IMR-90 (cell line): ENCODE results near the gene CASQ1. TPM values are rescaled to one million over a fixed set of nuclear protein-coding genes. Genes with fewer than 3 reads are reported as not detected.

Experiments
- ATAC-seq: fragments of 200-7000 bp; cut with Tn5 transposase; 2 replicates; pipeline ENCODE4 v1.9.1; 2020; ENCODE audit warnings: low read depth, mild to moderate bottlenecking, moderate library complexity
- BruUV-seq: library from RNA; stranded (reverse); fragments of 400-500 nt; replicated peaks from 2 replicates; lab custom pipeline; 2021; lab: Mats Ljungman, UMichigan
- CTCF ChIA-PET: fragments of 300-600 bp; formaldehyde crosslinking; extraction: SDS; loops from one replicate; lab custom pipeline; 2021; ENCODE audit warnings: antibody characterized with exemption; lab: Yijun Ruan, JAX
- POLR2A ChIA-PET: fragments of 300-600 bp; sonication (Branson Sonifier 250); formaldehyde crosslinking; loops from one replicate; lab custom pipeline; 2022; ENCODE audit warnings: antibody characterized with exemption; ENCODE audit not compliant: unreplicated experiment; lab: Charles Lee
- DNase-seq: peaks from one replicate; pipeline ENCODE4 v3.0.0; 2013
- H2AFZ ChIP-seq: replicated peaks from 2 replicates; pipeline ENCODE3; 2013; ENCODE audit warnings: low read length, mild to moderate bottlenecking; ENCODE audit not compliant: poor library complexity
- H2AK5ac ChIP-seq: 2 replicates; pipeline ENCODE4 v1.6.1; 2013; ENCODE audit warnings: low read depth, low read length, inconsistent platforms
- H2AK9ac ChIP-seq: replicated peaks from 2 replicates; pipeline ENCODE3; 2013; ENCODE audit warnings: mild to moderate bottlenecking, low read depth, low read length, moderate library complexity; ENCODE audit not compliant: poor library complexity
- H2BK120ac ChIP-seq: 2 replicates; pipeline ENCODE4 v1.6.1; 2013; ENCODE audit warnings: low read depth, low read length, inconsistent platforms
- H2BK15ac ChIP-seq: 3 replicates; pipeline ENCODE4 v1.6.1; 2013; ENCODE audit warnings: low read depth, low read length, inconsistent platforms
- H2BK20ac ChIP-seq: 2 replicates; pipeline ENCODE4 v1.6.1; 2013; ENCODE audit warnings: low read depth, mild to moderate bottlenecking, inconsistent platforms, low read length, moderate library complexity
- H2BK5ac ChIP-seq: 2 replicates; pipeline ENCODE4 v1.6.1; 2013; ENCODE audit warnings: mild to moderate bottlenecking, low read depth, low read length, inconsistent platforms; ENCODE audit not compliant: poor library complexity, severe bottlenecking
- H3K14ac ChIP-seq: replicated peaks from 2 replicates; pipeline ENCODE4 v1.6.1; 2013; ENCODE audit warnings: low read depth, low read length, inconsistent platforms
- H3K18ac ChIP-seq: 2 replicates; pipeline ENCODE4 v1.6.1; 2013; ENCODE audit warnings: low read depth, low read length, control low read depth
- H3K23ac ChIP-seq: 2 replicates; pipeline ENCODE4 v1.6.1; 2013; ENCODE audit warnings: low read depth, low read length, inconsistent platforms
- H3K27ac ChIP-seq: 2 replicates; pipeline ENCODE4 v1.5.1; 2013; ENCODE audit warnings: mild to moderate bottlenecking, control low read depth, low read length; ENCODE audit not compliant: insufficient read depth
- H3K27me3 ChIP-seq: 2 replicates; pipeline ENCODE4 v1.6.1; 2013; ENCODE audit warnings: low read length; ENCODE audit not compliant: control insufficient read depth, insufficient read depth
- H3K36me3 ChIP-seq: 2 replicates; pipeline ENCODE4 v1.6.1; 2013; ENCODE audit warnings: low read length, mixed read lengths; ENCODE audit not compliant: control insufficient read depth, insufficient read depth
- H3K4ac ChIP-seq: 2 replicates; pipeline ENCODE4 v1.6.1; 2013; ENCODE audit warnings: low read depth, low read length, inconsistent platforms
- H3K4me1 ChIP-seq: 2 replicates; pipeline ENCODE4 v1.6.1; 2013; ENCODE audit warnings: low read length, mixed read lengths; ENCODE audit not compliant: control insufficient read depth, insufficient read depth
- H3K4me2 ChIP-seq: 2 replicates; pipeline ENCODE4 v1.6.1; 2013; ENCODE audit warnings: low read depth, mild to moderate bottlenecking, control low read depth, low read length, moderate library complexity
- H3K4me3 ChIP-seq: 2 replicates; pipeline ENCODE4 v1.5.1; 2013; ENCODE audit warnings: low read depth, mild to moderate bottlenecking, control low read depth, low read length, moderate library complexity; ENCODE audit not compliant: insufficient read depth
- H3K56ac ChIP-seq: 2 replicates; pipeline ENCODE4 v1.6.1; 2013; ENCODE audit warnings: low read length, inconsistent platforms; ENCODE audit not compliant: insufficient read depth; ENCODE audit errors: extremely low read depth
- H3K79me1 ChIP-seq, 2 experiments: 2 replicates each; pipeline ENCODE4 v1.6.1; 2013; ENCODE audit warnings: low read length in 2 of 2, inconsistent platforms in 1 of 2, low read depth in 1 of 2
- H3K9ac ChIP-seq: 2 replicates; pipeline ENCODE4 v1.6.1; 2013; ENCODE audit warnings: low read depth, low read length, control low read depth
- H3K9me1 ChIP-seq: 2 replicates; pipeline ENCODE4 v1.6.1; 2013; ENCODE audit warnings: low read length, inconsistent platforms; ENCODE audit not compliant: insufficient read depth
- H3K9me3 ChIP-seq: 2 replicates; pipeline ENCODE4 v1.6.1; 2013; ENCODE audit warnings: low read length; ENCODE audit not compliant: control insufficient read depth, insufficient read depth
- H4K20me1 ChIP-seq: 2 replicates; pipeline ENCODE4 v1.6.1; 2013; ENCODE audit warnings: low read length, inconsistent platforms; ENCODE audit not compliant: insufficient read depth
- H4K5ac ChIP-seq: 2 replicates; pipeline ENCODE4 v1.6.1; 2013; ENCODE audit warnings: mild to moderate bottlenecking, low read depth, low read length, control low read depth
- H4K8ac ChIP-seq, 2 experiments: 2 replicates each; pipeline ENCODE4 v1.6.1; 2013; ENCODE audit warnings: low read depth in 2 of 2, low read length in 2 of 2, control low read depth in 1 of 2, inconsistent platforms in 1 of 2
- H4K91ac ChIP-seq: 2 replicates; pipeline ENCODE4 v1.6.1; 2013; ENCODE audit warnings: low read depth, low read length, inconsistent platforms; ENCODE audit not compliant: insufficient read depth
- BHLHE40 ChIP-seq: fragments of 150-350 bp; IDR thresholded peaks from 2 replicates; pipeline ENCODE4 v1.6.1; 2016; ENCODE audit warnings: mild to moderate bottlenecking, low read depth, low read length
- CEBPB ChIP-seq: IDR thresholded peaks from 2 replicates; pipeline ENCODE4 v1.6.1; 2012; ENCODE audit warnings: low read depth, low read length, improper control_type of control experiment
- CHD1 ChIP-seq: IDR thresholded peaks from 2 replicates; pipeline ENCODE4 v1.6.1; 2012; ENCODE audit warnings: low read depth, low read length, improper control_type of control experiment
- MAZ ChIP-seq: IDR thresholded peaks from 2 replicates; pipeline ENCODE4 v1.6.1; 2012; ENCODE audit warnings: low read depth, mild to moderate bottlenecking, low read length, improper control_type of control experiment, moderate library complexity, borderline replicate concordance
- MXI1 ChIP-seq: IDR thresholded peaks from 2 replicates; pipeline ENCODE4 v1.6.1; 2012; ENCODE audit warnings: low read depth, mild to moderate bottlenecking, low read length, moderate library complexity, borderline replicate concordance
- NFE2L2 ChIP-seq: fragments of 150-350 bp; IDR thresholded peaks from 2 replicates; pipeline ENCODE4 v1.6.1; 2016; ENCODE audit warnings: low read depth, mild to moderate bottlenecking, low read length
- POLR2A ChIP-seq: IDR thresholded peaks from 2 replicates; pipeline ENCODE4 v1.6.1; 2012; ENCODE audit warnings: mild to moderate bottlenecking, low read depth, low read length
- RAD21 ChIP-seq: IDR thresholded peaks from 2 replicates; pipeline ENCODE4 v1.6.1; 2012; ENCODE audit warnings: low read length, improper control_type of control experiment
- RCOR1 ChIP-seq: IDR thresholded peaks from 2 replicates; pipeline ENCODE4 v1.6.1; 2012; ENCODE audit warnings: mild to moderate bottlenecking, low read length, improper control_type of control experiment; ENCODE audit not compliant: insufficient replicate concordance
- RFX5 ChIP-seq: IDR thresholded peaks from 2 replicates; pipeline ENCODE4 v1.8.0; 2012; ENCODE audit warnings: low read depth, mild to moderate bottlenecking, low read length, moderate library complexity
- WGBS, 2 experiments: methylation state at CpG; one replicate each; pipeline versions ENCODE4 v1.1.5 to v1.1.7; 2013; ENCODE audit warnings: missing lambda C conversion rate in 2 of 2; ENCODE audit not compliant: insufficient read length in 1 of 2; ENCODE audit errors: extremely low coverage in 2 of 2; 5-methylcytosine and 5-hydroxymethylcytosine counted together
- dilution Hi-C: fragments of 300-500 bp; cut with HindIII; formaldehyde crosslinking; loops from one replicate; pipeline ENCODE4 v1.14.3; 2018; ENCODE audit warnings: low sequenced_read_pairs; ENCODE audit not compliant: unreplicated experiment
- in situ Hi-C: fragments of 300-500 bp; cut with MboI; formaldehyde crosslinking; loops from 3 replicates; pipeline ENCODE4 v1.14.3; 2019; ENCODE audit warnings: low sequenced_read_pairs, inconsistent platforms, mixed read lengths
- intact Hi-C: fragments of 100-400 bp; cut with micrococcal nuclease; formaldehyde crosslinking; loops from 2 replicates; pipeline ENCODE4 v1.10.0; 2022
- polyA plus RNA-seq, 3 experiments: library from polyadenylated mRNA; depleted of rRNA; stranded (reverse); fragments of >200 nt; gene quantifications; 2 replicates each; pipeline ENCODE4 v1.2.3, GENCODE V29; 2012; ENCODE audit warnings: low replicate concordance in 1 of 3
- total RNA-seq: library from RNA; depleted of rRNA; stranded (reverse); fragments of >200 nt; gene quantifications from 2 replicates; pipeline ENCODE4 v1.2.3, GENCODE V29; 2012
- TF ChIP-seq, protein P1 (sequence below): conservative IDR thresholded peaks from 2 replicates; pipeline ENCODE4 v1.5.1; 2012; ENCODE audit warnings: mild to moderate bottlenecking, low read depth, low read length, improper control_type of control experiment
- TF ChIP-seq, protein P2 (sequence below): fragments of 150-350 bp; IDR thresholded peaks from 2 replicates; pipeline ENCODE4 v1.6.1; 2016; ENCODE audit warnings: low read depth, mild to moderate bottlenecking, low read length, moderate library complexity, borderline replicate concordance
- TF ChIP-seq, protein P3 (sequence below): fragments of 150-350 bp; IDR thresholded peaks from 2 replicates; pipeline ENCODE4 v1.6.1; 2017; ENCODE audit warnings: mild to moderate bottlenecking, antibody characterized with exemption, low read length, low read depth

The CASQ1 gene
- total and polyA plus RNA-seq, 2 of the 4 experiments (the other 2 are of a cell fraction), result 0.18 to 0.21 TPM

DNA sequence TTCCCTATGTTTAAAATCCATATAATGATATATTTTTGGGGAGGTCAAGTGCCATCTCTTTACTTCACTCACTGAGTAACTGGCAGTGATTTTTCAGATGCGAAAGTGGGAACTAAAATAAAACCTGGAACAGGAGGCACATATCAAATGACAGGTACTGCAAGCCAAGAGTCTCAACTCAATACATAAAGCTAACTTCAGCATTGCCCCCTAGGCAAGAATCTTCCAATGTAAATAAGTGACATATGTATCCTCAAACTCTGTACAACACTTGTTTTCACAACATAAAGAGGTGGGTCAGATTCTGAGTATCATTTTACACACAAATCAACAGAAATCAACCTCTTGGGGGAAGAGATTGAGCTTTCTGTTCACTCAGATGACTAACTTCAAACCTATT lies 53.8 kb downstream of the CASQ1 start:
- H4K8ac ChIP-seq, result no peak overlapping the region
- no peak overlapping the region for H2AK5ac ChIP-seq
- no peak overlapping the region for H2BK15ac ChIP-seq
- H3K18ac ChIP-seq, result no peak overlapping the region
- H3K9me3 ChIP-seq, result no peaks in the 10 kb centered on the region
- intact Hi-C loops, result loop anchor here (5.0 kb wide), 1 partner anchor 93 kb away; no protein-coding TSS in a partner anchor
- in situ Hi-C loops, result no loop called here
- no peak overlapping the region for H3K4ac ChIP-seq
- H3K56ac ChIP-seq, result no peak overlapping the region
- no peak overlapping the region for H2BK5ac ChIP-seq
- H2AFZ ChIP-seq, result no peak overlapping the region
- ChIA-PET CTCF (interaction anchor here (1.0 to 1.7 kb wide), 5 partner anchors 17 to 143 kb away, joined by 3 to 5 read pairs (median 4); no protein-coding TSS in a partner anchor), POLR2A (interaction anchor here (0.6 kb wide), 1 partner anchor 106 kb away, joined by 3 read pairs; no protein-coding TSS in a partner anchor)
- DNase-seq (no peak), ATAC-seq (no peak)
- no peak overlapping the region for H3K14ac ChIP-seq
- no peak overlapping the region for H2BK120ac ChIP-seq
- peaks cover 18% of the 10 kb centered on the region for H3K36me3 ChIP-seq
- no peak overlapping the region for H2BK20ac ChIP-seq
- no peak overlapping the region for H3K23ac ChIP-seq
- H3K4me2 ChIP-seq, result no peak overlapping the region
- H4K20me1 ChIP-seq, result peaks cover 20% of the 10 kb centered on the region
- dilution Hi-C loops, result no loop called here
- no peak overlapping the region for H3K9ac ChIP-seq
- H3K79me1 ChIP-seq, result peaks cover 25 to 51% of the 10 kb centered on the region in 2 experiments
- no TSS peak for BruUV-seq
- no peak overlapping the region for H2AK9ac ChIP-seq
- H3K27me3 ChIP-seq, result no peaks in the 10 kb centered on the region
- no peak overlapping the region for H4K91ac ChIP-seq
- no CpG with 5 or more reads among the region's 1 CpG for WGBS, 2 experiments
- no peak overlapping the region for H4K5ac ChIP-seq
- no peak overlapping the region for H3K4me3 ChIP-seq
- TF ChIP-seq CEBPB (no peak), BHLHE40 (no peak), RFX5 (no peak), MXI1 (no peak), CHD1 (no peak), MAZ (no peak), POLR2A (no peak), NFE2L2 (no peak), RAD21 (no peak), RCOR1 (no peak)
- TF ChIP-seq, protein P1, sequence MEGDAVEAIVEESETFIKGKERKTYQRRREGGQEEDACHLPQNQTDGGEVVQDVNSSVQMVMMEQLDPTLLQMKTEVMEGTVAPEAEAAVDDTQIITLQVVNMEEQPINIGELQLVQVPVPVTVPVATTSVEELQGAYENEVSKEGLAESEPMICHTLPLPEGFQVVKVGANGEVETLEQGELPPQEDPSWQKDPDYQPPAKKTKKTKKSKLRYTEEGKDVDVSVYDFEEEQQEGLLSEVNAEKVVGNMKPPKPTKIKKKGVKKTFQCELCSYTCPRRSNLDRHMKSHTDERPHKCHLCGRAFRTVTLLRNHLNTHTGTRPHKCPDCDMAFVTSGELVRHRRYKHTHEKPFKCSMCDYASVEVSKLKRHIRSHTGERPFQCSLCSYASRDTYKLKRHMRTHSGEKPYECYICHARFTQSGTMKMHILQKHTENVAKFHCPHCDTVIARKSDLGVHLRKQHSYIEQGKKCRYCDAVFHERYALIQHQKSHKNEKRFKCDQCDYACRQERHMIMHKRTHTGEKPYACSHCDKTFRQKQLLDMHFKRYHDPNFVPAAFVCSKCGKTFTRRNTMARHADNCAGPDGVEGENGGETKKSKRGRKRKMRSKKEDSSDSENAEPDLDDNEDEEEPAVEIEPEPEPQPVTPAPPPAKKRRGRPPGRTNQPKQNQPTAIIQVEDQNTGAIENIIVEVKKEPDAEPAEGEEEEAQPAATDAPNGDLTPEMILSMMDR, result no peak
- TF ChIP-seq, protein P2, sequence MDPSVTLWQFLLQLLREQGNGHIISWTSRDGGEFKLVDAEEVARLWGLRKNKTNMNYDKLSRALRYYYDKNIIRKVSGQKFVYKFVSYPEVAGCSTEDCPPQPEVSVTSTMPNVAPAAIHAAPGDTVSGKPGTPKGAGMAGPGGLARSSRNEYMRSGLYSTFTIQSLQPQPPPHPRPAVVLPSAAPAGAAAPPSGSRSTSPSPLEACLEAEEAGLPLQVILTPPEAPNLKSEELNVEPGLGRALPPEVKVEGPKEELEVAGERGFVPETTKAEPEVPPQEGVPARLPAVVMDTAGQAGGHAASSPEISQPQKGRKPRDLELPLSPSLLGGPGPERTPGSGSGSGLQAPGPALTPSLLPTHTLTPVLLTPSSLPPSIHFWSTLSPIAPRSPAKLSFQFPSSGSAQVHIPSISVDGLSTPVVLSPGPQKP, result no peak
- TF ChIP-seq, protein P3, sequence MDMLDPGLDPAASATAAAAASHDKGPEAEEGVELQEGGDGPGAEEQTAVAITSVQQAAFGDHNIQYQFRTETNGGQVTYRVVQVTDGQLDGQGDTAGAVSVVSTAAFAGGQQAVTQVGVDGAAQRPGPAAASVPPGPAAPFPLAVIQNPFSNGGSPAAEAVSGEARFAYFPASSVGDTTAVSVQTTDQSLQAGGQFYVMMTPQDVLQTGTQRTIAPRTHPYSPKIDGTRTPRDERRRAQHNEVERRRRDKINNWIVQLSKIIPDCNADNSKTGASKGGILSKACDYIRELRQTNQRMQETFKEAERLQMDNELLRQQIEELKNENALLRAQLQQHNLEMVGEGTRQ, result no peak
- no peaks in the 10 kb centered on the region for H3K9me1 ChIP-seq
- peaks cover 2% of the 10 kb centered on the region; the same call in 1 of the 2 replicates for H3K4me1 ChIP-seq
- H3K27ac ChIP-seq, result no peak overlapping the region
